ENCODE results near the gene ARHGEF4. TPM values are rescaled to one million over a fixed set of nuclear protein-coding genes. Genes with fewer than 3 reads are reported as not detected.

ARHGEF4 gene
- total RNA-seq, 2 donors from 2014 or later = 50.3 to 54.7 TPM

DNA sequence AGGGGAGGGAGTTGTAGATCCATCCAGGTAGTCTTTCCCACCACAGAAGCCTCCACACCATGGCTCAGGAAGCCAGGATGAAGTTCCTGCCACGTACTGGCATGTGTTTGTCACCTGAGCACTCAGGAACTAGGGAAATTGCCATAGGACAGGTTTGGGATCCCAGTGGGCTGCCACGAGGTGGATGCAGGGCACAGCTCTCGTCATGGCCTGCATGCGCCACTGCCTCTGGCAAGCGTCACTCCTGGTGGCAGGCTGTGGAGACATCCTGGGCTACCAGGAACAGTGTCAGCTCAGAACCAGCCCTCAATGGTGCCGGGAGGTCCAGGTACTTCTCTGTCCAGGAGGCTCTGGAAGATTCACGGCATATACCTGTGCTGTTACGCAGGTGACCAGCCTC is 3.8 kb downstream of the ARHGEF4 start:
- no peaks in the 10 kb centered on the region for H3K4me1 ChIP-seq (ENCODE audit: control insufficient read depth, insufficient read depth, low read length)
- TF ChIP-seq, protein P1, sequence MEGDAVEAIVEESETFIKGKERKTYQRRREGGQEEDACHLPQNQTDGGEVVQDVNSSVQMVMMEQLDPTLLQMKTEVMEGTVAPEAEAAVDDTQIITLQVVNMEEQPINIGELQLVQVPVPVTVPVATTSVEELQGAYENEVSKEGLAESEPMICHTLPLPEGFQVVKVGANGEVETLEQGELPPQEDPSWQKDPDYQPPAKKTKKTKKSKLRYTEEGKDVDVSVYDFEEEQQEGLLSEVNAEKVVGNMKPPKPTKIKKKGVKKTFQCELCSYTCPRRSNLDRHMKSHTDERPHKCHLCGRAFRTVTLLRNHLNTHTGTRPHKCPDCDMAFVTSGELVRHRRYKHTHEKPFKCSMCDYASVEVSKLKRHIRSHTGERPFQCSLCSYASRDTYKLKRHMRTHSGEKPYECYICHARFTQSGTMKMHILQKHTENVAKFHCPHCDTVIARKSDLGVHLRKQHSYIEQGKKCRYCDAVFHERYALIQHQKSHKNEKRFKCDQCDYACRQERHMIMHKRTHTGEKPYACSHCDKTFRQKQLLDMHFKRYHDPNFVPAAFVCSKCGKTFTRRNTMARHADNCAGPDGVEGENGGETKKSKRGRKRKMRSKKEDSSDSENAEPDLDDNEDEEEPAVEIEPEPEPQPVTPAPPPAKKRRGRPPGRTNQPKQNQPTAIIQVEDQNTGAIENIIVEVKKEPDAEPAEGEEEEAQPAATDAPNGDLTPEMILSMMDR (conservative IDR thresholded peaks at IDR 0.05) = no peak
- H3K4me3 ChIP-seq (ENCODE audit: low read length) = no peak overlapping the region
- H3K9me3 ChIP-seq (ENCODE audit: control insufficient read depth, low read length) = no peaks in the 10 kb centered on the region
- H3K27me3 ChIP-seq (ENCODE audit: control insufficient read depth, insufficient read depth, low read length, poor library complexity, severe bottlenecking) = peaks cover 45% of the 10 kb centered on the region
- Mint-ChIP-seq H3K9me3 (no peaks in the 10 kb centered on the region), H3K4me3 (no peak overlapping the region), H3K27me3 (ENCODE audit: insufficient read depth) (peaks cover 36% of the 10 kb centered on the region), H3K4me1 (peaks cover 6% of the 10 kb centered on the region), H3K27ac (no peak overlapping the region), H3K36me3 (ENCODE audit: low read depth) (no peaks in the 10 kb centered on the region)
- no peaks in the 10 kb centered on the region for H3K36me3 ChIP-seq (ENCODE audit: control insufficient read depth, insufficient read depth, low read length)
- 91 to 93% methylated on average over 5 to 8 of the region's 8 CpGs for WGBS, 2 experiments (ENCODE audit: insufficient coverage in 1 of 2, insufficient read length in 1 of 2)
- DNase-seq = no peak
- H3K9ac ChIP-seq (ENCODE audit: extremely low read depth, low read length, poor library complexity, severe bottlenecking) = no peak overlapping the region
- no peak overlapping the region for H3K27ac ChIP-seq (ENCODE audit: low read depth, low read length)

DNA sequence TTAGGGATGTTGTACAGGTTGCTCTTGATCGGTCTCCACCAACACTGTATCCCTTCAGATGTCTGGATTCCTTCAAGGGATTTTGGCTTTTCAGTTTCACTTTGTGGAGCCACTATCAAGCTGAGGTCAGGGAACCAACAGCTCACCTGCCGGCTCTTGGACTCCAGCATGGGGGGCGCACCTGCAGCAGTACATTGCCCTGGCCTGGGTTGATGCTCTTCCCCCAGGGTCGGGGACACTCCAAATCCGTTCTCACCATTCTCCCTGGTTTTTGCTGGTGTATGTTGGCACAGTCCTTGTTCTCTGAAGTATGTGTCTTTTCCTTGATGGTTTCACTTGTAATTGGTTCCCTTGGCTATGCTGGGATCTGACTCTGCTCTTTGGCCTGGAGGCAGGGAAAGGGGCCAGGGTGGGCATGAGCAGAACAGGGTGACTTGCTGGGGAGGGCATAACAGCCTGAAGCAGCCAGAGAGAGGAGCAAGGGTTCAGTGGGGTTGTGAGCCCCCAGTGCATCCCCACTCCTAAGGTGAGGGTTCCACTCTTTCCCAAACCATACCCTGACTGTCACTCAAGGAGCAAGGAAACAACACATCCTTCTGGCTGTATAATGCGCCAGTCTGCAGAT is 5.1 kb downstream of the ARHGEF4 start:
- H3K4me1 ChIP-seq (ENCODE audit: control insufficient read depth, insufficient read depth, low read length) = no peaks in the 10 kb centered on the region

DNA sequence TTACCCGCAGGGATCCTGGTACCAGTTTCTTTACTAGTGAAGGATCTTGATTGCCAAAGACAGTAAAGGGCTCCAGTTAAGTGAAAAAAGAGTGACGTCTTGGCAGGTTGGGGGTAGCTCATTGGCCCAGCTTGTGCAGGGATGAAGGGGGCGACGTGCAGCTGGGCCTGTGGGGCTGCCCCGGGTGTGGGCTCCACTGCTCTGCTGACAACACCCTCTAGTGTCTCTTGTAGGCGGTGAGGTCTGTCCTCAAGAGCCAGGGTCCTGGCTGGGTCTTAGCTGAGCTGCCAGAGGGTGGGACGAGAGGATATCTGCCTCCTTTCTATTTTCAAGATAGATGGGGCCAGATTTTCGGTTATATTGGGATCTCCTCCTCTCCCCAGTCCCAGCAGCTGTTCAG is 6.1 kb downstream of the ARHGEF4 start:
- Histone ChIP-seq H3K27me3 (ENCODE audit: control insufficient read depth, insufficient read depth, low read length, poor library complexity, severe bottlenecking) (peaks cover 26% of the 10 kb centered on the region), H3K4me3 (ENCODE audit: low read length) (no peak overlapping the region), H3K36me3 (ENCODE audit: control insufficient read depth, insufficient read depth, low read length) (no peaks in the 10 kb centered on the region), H3K4me1 (ENCODE audit: control insufficient read depth, insufficient read depth, low read length) (no peaks in the 10 kb centered on the region), H3K27ac (ENCODE audit: low read depth, low read length) (no peak overlapping the region), H3K9me3 (ENCODE audit: control insufficient read depth, low read length) (no peaks in the 10 kb centered on the region), H3K9ac (ENCODE audit: extremely low read depth, low read length, poor library complexity, severe bottlenecking) (no peak overlapping the region)
- DNase-seq = peak; percentile 75
- TF ChIP-seq, protein P1 (conservative IDR thresholded peaks at IDR 0.05) = peak; percentile 61
- no peak overlapping the region for H3K27ac Mint-ChIP-seq
- no peaks in the 10 kb centered on the region for H3K9me3 Mint-ChIP-seq
- peaks cover 3% of the 10 kb centered on the region for H3K4me1 Mint-ChIP-seq
- peaks cover 24% of the 10 kb centered on the region for H3K27me3 Mint-ChIP-seq (ENCODE audit: insufficient read depth)
- no peak overlapping the region for H3K4me3 Mint-ChIP-seq
- WGBS, 2 experiments (ENCODE audit: insufficient coverage in 1 of 2, insufficient read length in 1 of 2) = 78 to 81% methylated on average over 3 to 8 of the region's 8 CpGs
- no peaks in the 10 kb centered on the region for H3K36me3 Mint-ChIP-seq (ENCODE audit: low read depth)

More for the DNA sequence above, 5.1 kb downstream of the ARHGEF4 start:
- H3K36me3 ChIP-seq (ENCODE audit: control insufficient read depth, insufficient read depth, low read length) = no peaks in the 10 kb centered on the region
- Mint-ChIP-seq H3K36me3 (ENCODE audit: low read depth) (no peaks in the 10 kb centered on the region), H3K27ac (no peak overlapping the region), H3K4me1 (peaks cover 3% of the 10 kb centered on the region), H3K4me3 (no peak overlapping the region), H3K27me3 (ENCODE audit: insufficient read depth) (peaks cover 31% of the 10 kb centered on the region), H3K9me3 (no peaks in the 10 kb centered on the region)
- no peak overlapping the region for H3K9ac ChIP-seq (ENCODE audit: extremely low read depth, low read length, poor library complexity, severe bottlenecking)
- TF ChIP-seq, protein P1 (conservative IDR thresholded peaks at IDR 0.05) = no peak
- no peak for DNase-seq
- no peak overlapping the region for H3K4me3 ChIP-seq (ENCODE audit: low read length)
- no peaks in the 10 kb centered on the region for H3K9me3 ChIP-seq (ENCODE audit: control insufficient read depth, low read length)
- H3K27me3 ChIP-seq (ENCODE audit: control insufficient read depth, insufficient read depth, low read length, poor library complexity, severe bottlenecking) = peaks cover 35% of the 10 kb centered on the region
- WGBS, 2 experiments (ENCODE audit: insufficient coverage in 1 of 2, insufficient read length in 1 of 2) = 90 to 100% methylated on average over 6 of the region's 6 CpGs
- no peak overlapping the region for H3K27ac ChIP-seq (ENCODE audit: low read depth, low read length)
